SK-N-MC (cell line): Measurements from ENCODE around the gene PIGK.

Experiments
- EZH2 ChIP-seq: fragments of 200-600 bp; sonication (generic); IDR thresholded peaks from one replicate; pipeline ENCODE4 v1.6.1; 2017; ENCODE audit warnings: antibody characterized with exemption
- POLR2AphosphoS5 ChIP-seq: IDR thresholded peaks from 2 replicates; pipeline ENCODE4 v1.6.1; 2012; ENCODE audit warnings: mild to moderate bottlenecking, low read depth, low read length, borderline replicate concordance

DNA sequence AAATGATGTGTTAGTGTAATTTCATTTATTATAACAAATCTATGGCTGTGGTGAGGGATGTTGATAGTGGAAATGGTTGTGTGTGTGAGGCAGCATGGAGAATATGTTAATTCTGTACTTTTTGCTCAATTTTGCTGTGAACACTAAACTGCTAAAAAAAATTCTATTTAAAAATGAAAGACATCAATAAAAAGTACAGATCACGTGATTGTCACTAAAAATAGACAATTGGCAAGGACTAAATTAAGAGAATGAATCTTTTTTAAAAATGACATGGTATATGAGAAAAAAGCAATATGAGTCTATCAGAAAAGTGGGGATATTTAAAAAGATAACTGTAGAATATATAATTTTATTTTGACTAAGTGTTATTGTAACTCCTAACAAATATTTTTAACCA is 15.7 kb upstream of the PIGK start:
- TF ChIP-seq POLR2AphosphoS5, result no peak
- TF ChIP-seq EZH2, result no peak
